H1 (cell line): ENCODE results near the gene ALDH1L2. TPM values are rescaled to one million over a fixed set of nuclear protein-coding genes. Genes with fewer than 3 reads are reported as not detected.
A peak's percentile ranks its signal among the peaks of the same experiment; 100 is the strongest.

Experiments
- KDM1A ChIP-seq: fragments of 200-600, 300-600 bp; sonication (generic); IDR thresholded peaks from 2 replicates; pipeline ENCODE4 v1.7.1; 2016; ENCODE audit warnings: mild to moderate bottlenecking, low read length, borderline replicate concordance
- PHF8 ChIP-seq: fragments of 200-600 bp; sonication (generic); conservative IDR thresholded peaks from 2 replicates; pipeline ENCODE4 v1.7.1; 2012; ENCODE audit warnings: low read depth, mild to moderate bottlenecking, inconsistent platforms, low read length, moderate library complexity
- polyA plus RNA-seq, 7 experiments: library from polyadenylated mRNA; depleted of rRNA in 3 of 7; stranded (reverse) in 5 of 7; unstranded in 2 of 7; fragments of >200 nt in 5 of 7; fragments of 200-250 nt in 2 of 7; gene quantifications; 1 replicate in 5 of 7; 2 replicates in 1 of 7; 4 replicates in 1 of 7; pipeline versions ENCODE4 v1.2.1 to v1.2.3, GENCODE V29; 2011 to 2013; ENCODE audit warnings: missing spikeins in 2 of 7, mixed read lengths in 2 of 7
- total RNA-seq: library from RNA; stranded (reverse); fragmentation: NEBNext Ultra II Directional; extraction: Animal tissue kit (Norgen Biotek cat#: 25700); gene quantifications from 2 replicates; pipeline ENCODE4 v1.2.1, GENCODE V29; 2021
- TF ChIP-seq, protein P1 (sequence below): fragments of 300-600 bp; sonication (generic); IDR thresholded peaks from 2 replicates; pipeline ENCODE4 v1.7.1; 2012; ENCODE audit warnings: low read length, moderate library complexity, mild to moderate bottlenecking, inconsistent platforms; ENCODE audit not compliant: insufficient replicate concordance
- TF ChIP-seq, protein P2 (sequence below): IDR thresholded peaks from 2 replicates; pipeline ENCODE4 v1.6.1; 2012; ENCODE audit warnings: low read length, inconsistent platforms
- TF ChIP-seq, protein P3 (sequence below): IDR thresholded peaks from 2 replicates; pipeline ENCODE4 v1.6.1; 2012; ENCODE audit warnings: inconsistent platforms
- TF ChIP-seq, protein P4 (sequence below): IDR thresholded peaks from 2 replicates; pipeline ENCODE4 v1.6.1; 2011; ENCODE audit warnings: low read length, improper control_type of control experiment

ALDH1L2 gene
- total and polyA plus RNA-seq, 2 of the 8 experiments (the other 6 are each of a cell fraction or from before 2014, with no cell fraction given), result 3.7 to 7.2 TPM

DNA sequence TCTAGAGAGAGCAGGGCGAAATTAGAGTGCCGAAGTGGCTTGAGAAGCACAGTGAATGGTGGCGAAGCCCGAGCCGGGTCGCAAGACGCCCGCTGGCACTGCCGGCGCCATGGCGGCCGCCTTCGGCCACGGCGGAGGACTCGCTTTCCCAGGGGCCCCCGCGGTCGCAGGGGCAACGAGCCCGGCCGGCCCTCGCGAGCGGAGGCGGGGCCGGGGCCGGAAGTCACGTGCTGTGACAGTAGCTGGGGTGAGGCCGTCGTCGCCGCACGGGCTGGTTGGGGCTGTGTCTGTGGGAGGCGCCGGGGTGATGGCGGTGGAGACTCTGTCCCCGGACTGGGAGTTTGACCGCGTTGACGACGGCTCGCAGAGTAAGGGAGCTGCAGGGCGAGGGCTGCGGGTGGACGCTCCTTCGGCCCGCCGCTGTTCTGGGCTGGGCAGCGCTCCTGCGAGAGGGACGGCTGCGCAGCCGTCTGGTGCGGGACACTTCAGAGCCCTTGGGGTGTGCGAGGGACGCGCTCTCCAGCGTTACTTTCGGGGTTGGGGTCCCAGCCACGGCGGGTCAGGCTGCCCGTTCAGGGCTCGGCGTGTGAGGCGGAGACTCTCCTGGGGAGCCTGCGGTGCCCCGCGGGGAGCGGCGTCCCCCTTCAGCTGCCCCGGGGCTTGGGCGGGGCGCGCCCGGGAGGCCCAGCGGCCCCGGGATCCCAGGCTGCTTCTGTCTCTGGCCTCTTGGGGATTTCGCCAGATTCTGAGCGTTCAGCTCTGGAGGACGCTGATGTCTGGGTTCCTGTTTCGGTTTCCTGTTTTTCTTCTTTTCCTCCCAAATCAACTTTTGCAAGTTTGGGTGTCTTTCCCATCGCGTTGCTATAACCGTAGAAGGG is 23.5 kb upstream of the ALDH1L2 start, which contains the start of gene WASHC4 (continued):
- TF ChIP-seq PHF8 (peak; percentile 93), KDM1A (no peak)
- TF ChIP-seq, protein P1, sequence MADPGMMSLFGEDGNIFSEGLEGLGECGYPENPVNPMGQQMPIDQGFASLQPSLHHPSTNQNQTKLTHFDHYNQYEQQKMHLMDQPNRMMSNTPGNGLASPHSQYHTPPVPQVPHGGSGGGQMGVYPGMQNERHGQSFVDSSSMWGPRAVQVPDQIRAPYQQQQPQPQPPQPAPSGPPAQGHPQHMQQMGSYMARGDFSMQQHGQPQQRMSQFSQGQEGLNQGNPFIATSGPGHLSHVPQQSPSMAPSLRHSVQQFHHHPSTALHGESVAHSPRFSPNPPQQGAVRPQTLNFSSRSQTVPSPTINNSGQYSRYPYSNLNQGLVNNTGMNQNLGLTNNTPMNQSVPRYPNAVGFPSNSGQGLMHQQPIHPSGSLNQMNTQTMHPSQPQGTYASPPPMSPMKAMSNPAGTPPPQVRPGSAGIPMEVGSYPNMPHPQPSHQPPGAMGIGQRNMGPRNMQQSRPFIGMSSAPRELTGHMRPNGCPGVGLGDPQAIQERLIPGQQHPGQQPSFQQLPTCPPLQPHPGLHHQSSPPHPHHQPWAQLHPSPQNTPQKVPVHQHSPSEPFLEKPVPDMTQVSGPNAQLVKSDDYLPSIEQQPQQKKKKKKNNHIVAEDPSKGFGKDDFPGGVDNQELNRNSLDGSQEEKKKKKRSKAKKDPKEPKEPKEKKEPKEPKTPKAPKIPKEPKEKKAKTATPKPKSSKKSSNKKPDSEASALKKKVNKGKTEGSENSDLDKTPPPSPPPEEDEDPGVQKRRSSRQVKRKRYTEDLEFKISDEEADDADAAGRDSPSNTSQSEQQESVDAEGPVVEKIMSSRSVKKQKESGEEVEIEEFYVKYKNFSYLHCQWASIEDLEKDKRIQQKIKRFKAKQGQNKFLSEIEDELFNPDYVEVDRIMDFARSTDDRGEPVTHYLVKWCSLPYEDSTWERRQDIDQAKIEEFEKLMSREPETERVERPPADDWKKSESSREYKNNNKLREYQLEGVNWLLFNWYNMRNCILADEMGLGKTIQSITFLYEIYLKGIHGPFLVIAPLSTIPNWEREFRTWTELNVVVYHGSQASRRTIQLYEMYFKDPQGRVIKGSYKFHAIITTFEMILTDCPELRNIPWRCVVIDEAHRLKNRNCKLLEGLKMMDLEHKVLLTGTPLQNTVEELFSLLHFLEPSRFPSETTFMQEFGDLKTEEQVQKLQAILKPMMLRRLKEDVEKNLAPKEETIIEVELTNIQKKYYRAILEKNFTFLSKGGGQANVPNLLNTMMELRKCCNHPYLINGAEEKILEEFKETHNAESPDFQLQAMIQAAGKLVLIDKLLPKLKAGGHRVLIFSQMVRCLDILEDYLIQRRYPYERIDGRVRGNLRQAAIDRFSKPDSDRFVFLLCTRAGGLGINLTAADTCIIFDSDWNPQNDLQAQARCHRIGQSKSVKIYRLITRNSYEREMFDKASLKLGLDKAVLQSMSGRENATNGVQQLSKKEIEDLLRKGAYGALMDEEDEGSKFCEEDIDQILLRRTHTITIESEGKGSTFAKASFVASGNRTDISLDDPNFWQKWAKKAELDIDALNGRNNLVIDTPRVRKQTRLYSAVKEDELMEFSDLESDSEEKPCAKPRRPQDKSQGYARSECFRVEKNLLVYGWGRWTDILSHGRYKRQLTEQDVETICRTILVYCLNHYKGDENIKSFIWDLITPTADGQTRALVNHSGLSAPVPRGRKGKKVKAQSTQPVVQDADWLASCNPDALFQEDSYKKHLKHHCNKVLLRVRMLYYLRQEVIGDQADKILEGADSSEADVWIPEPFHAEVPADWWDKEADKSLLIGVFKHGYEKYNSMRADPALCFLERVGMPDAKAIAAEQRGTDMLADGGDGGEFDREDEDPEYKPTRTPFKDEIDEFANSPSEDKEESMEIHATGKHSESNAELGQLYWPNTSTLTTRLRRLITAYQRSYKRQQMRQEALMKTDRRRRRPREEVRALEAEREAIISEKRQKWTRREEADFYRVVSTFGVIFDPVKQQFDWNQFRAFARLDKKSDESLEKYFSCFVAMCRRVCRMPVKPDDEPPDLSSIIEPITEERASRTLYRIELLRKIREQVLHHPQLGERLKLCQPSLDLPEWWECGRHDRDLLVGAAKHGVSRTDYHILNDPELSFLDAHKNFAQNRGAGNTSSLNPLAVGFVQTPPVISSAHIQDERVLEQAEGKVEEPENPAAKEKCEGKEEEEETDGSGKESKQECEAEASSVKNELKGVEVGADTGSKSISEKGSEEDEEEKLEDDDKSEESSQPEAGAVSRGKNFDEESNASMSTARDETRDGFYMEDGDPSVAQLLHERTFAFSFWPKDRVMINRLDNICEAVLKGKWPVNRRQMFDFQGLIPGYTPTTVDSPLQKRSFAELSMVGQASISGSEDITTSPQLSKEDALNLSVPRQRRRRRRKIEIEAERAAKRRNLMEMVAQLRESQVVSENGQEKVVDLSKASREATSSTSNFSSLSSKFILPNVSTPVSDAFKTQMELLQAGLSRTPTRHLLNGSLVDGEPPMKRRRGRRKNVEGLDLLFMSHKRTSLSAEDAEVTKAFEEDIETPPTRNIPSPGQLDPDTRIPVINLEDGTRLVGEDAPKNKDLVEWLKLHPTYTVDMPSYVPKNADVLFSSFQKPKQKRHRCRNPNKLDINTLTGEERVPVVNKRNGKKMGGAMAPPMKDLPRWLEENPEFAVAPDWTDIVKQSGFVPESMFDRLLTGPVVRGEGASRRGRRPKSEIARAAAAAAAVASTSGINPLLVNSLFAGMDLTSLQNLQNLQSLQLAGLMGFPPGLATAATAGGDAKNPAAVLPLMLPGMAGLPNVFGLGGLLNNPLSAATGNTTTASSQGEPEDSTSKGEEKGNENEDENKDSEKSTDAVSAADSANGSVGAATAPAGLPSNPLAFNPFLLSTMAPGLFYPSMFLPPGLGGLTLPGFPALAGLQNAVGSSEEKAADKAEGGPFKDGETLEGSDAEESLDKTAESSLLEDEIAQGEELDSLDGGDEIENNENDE, result no peak
- TF ChIP-seq, protein P2, sequence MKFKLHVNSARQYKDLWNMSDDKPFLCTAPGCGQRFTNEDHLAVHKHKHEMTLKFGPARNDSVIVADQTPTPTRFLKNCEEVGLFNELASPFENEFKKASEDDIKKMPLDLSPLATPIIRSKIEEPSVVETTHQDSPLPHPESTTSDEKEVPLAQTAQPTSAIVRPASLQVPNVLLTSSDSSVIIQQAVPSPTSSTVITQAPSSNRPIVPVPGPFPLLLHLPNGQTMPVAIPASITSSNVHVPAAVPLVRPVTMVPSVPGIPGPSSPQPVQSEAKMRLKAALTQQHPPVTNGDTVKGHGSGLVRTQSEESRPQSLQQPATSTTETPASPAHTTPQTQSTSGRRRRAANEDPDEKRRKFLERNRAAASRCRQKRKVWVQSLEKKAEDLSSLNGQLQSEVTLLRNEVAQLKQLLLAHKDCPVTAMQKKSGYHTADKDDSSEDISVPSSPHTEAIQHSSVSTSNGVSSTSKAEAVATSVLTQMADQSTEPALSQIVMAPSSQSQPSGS, result no peak
- TF ChIP-seq, protein P3, sequence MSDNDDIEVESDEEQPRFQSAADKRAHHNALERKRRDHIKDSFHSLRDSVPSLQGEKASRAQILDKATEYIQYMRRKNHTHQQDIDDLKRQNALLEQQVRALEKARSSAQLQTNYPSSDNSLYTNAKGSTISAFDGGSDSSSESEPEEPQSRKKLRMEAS, result peak; percentile 94
- TF ChIP-seq, protein P4, sequence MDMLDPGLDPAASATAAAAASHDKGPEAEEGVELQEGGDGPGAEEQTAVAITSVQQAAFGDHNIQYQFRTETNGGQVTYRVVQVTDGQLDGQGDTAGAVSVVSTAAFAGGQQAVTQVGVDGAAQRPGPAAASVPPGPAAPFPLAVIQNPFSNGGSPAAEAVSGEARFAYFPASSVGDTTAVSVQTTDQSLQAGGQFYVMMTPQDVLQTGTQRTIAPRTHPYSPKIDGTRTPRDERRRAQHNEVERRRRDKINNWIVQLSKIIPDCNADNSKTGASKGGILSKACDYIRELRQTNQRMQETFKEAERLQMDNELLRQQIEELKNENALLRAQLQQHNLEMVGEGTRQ, result peak; percentile 96
